HT1080 (cell line): ENCODE data around the gene PAPSS1. TPM values are rescaled to one million over a fixed set of nuclear protein-coding genes. Genes with fewer than 3 reads are reported as not detected.

Source experiments
- total RNA-seq: library from RNA; depleted of rRNA; stranded (reverse); fragments of >200 nt; shearing (Covaris generic); gene quantifications from 2 replicates; pipeline ENCODE4 v1.2.3, GENCODE V29; 2014; rRNA removed

Gene PAPSS1
- total RNA-seq, 1 experiment from 2014 or later = 48.9 TPM

Other genes starting within 250 kb of the PAPSS1 start
- 13.8 and 20.8 TPM in 2 replicates for gene SGMS2, start 104.7 kb upstream of the PAPSS1 start, total RNA-seq
- 6.4 TPM in 2 replicates for gene CYP2U1, start 211.3 kb upstream of the PAPSS1 start, total RNA-seq